T-helper 2 cell (primary cell): Measurements from ENCODE around the gene ATP2B2.
"Not testable (repeated sequence)": the region's sequence is repeated elsewhere in the genome, so short reads cannot be mapped to it uniquely, and the experiment has no call there.

Experiments used
- DNase-seq, 5 experiments: peaks; one replicate each; pipeline versions ENCODE4 v3.0.0 to v3.0.0-alpha.2; 2012 to 2022
- total RNA-seq, 2 donors: gene quantifications; one replicate each; lab custom pipeline; 2026; lab: John Stamatoyannopoulos, UW

Gene ATP2B2
- total RNA-seq = 0 reads per million in 2 donors

DNA sequence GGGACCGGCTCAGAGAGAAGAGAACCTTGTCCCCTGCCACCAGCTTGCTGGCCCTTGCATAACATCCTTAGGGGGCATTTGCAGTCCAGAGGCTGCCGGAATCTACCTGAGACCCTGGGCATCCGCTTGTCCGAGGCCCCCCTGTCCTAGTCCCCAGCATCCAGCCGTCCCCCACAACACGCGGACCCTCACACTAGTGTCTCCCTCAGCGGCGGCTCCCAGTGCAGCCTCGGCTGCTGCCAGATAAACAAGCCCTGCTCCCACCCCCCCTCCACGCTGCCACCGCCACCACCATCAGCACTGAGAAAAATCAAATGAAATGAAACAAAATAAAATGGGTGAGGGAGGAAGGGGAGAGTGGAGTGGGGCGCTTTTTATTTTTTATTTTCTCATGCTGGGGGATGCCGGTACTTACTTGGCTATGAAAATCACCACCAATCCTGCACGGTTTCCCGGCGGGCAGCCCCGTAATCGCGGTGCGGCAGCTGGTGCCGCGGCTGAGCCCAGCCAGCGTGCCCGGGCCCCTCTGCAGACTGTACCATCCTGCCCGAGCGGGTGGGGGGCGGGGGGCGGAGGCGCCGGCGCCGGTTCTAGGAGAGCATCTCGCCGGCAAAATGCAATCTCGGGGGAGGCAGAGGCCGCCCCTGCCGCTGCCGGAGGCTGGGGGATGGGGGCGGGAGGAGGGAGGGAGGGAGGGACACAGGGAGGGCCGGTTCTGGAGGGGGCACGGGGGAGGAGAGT, at the start of gene ATP2B2:
ATP2B2 (minus strand) TSS at position 537 of the 741 bp plus-strand sequence. CDS start 56,043 bp downstream, outside the sequence.
- DNase-seq = peak in 1 of 5 experiments; percentile 12

DNA sequence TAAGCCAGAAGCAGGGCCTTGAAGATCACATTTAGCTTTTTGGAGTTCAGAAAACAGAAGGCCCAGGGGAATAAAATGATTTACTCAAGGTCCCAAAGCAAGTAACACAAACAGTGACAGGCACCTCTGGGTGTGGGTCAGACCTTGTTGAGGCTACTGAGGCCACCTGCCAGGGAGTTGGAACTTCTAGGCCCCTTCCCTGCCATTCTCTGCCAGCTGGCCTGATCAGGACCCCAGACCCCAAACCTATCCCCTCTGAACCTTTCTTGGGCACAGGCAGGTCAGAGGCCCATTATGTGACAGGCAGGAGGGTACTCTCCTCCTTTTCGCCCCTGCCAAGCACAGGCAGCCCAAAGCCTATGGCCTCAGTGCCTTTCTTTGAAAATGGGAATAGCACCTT, 49.4 kb upstream of the ATP2B2 start:
- no peak for DNase-seq

DNA sequence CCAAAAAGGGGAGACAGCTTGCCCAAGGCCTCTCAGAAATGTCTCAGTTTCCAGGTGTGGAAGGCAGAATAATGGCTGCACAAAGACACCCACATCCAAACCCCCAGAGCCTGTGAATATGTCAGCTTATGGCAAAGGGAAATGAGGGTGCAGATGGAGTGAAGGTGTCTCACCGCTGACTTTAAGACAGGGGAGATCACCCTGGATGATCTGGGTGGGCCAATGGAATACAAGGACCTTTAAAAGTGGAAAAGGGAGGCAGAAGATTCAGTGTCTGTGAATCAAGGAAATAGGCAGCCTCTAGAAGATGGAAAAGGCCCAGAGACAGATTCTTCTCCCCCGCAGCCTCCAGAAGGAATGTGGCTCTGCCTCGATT, 48.8 kb upstream of the ATP2B2 start:
- DNase-seq = no peak

DNA sequence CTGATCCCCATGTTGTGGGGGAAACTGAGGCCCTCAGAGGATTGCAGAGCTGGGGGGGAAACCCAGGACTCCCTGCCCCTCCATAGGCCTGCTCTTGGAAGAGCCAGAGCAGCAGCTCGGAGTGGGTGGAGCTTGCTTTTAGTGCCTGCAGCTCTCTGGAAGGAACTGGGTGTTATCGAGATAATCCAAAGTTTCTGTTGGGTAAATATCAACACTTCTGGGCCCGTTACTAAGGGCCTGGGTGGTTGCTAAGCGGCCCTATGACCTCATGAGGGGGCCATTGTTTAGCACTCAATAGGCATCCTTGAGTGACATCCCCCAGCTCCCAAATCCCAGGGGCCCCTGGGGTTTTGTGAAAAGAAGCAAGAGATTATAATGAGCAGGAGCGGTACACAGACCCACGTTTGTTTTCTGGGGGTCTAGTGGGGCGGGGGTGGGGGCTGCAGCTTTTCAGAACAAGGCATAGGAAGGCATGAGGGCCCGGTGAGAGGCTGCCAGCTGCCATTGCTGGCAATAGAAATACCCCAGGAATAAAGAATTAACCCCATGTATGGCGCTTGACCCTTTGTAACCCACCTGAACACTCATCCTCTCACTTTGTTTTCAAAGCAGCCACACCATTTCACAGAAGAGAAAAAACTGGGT, 48.3 kb upstream of the ATP2B2 start:
- no peak for DNase-seq

DNA sequence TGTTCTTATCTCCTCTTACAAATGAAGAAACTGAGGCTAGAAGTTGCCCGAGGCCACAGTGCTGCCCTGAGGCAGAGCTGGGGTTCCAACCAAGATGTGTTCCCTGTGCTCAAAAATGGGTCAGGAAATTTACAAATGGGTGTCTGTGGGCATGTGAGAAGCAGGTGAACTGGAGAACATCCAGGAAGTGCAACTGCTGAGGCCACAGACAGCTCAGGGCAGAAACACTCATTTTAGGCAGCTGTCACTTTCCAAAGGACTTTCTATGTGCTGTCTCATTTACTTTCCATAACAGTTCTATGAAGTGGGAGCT, 47.2 kb upstream of the ATP2B2 start:
- peak in 2 of 5 experiments; percentile 4 to 66 for DNase-seq

DNA sequence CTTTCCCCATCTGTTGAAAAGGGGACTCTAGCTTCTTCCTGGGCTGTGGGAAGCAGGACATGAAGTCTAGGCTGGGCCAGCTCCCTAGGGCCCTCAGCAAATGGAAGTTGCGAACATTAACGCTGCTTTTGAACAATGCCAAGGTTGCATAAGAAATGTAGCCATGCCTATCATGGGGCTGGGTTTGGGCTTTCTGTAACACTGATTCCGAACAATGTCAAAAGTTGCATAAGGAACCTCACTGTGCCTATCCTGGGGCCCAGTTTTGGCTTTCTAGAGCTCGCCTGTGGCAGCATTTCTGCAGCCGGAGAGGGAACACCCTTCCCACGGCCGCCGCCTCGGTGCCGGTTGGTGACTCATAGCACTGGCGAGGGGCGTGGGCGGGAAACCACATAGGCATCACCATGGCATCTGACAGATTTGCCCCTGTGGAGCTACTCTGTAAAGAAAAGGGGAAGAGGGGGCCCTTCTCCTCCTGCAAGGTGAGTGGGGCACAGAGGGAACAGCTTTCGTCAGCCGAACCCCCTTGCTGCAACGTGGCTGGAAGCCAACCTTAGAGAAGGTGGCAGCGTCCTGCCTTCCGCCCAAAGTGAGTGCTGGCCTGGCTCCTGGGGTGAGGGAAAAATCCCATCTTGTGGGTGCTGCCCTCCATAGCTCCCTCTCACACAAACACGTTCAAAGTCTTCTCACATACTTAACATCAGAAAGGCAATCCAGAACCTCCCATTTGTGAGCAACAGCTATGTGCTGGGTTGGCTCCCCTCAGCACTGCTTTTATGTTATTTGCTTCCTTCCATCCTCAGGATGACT, 46.6 kb upstream of the ATP2B2 start:
- peak; percentile 23 to 88 (median 62) for DNase-seq

DNA sequence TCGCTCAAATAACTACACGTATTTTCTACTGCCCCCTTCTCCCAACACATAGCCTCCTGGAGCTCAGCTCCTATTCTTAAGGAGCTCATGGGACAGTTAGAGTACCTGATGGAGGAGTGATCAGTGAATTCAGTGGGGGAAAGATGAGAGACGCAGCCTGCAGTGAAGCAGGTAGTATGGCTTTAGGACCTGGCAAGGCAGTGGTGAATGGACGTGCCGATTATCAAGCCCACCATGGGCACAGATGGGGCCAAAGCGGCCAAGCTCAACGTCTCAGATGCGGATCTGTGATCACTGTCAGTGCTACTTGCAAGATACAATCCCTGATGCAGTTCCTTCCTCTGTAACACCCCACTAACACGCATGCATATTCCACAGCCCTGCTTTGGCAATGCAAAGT, 45.8 kb upstream of the ATP2B2 start:
- DNase-seq = no peak

DNA sequence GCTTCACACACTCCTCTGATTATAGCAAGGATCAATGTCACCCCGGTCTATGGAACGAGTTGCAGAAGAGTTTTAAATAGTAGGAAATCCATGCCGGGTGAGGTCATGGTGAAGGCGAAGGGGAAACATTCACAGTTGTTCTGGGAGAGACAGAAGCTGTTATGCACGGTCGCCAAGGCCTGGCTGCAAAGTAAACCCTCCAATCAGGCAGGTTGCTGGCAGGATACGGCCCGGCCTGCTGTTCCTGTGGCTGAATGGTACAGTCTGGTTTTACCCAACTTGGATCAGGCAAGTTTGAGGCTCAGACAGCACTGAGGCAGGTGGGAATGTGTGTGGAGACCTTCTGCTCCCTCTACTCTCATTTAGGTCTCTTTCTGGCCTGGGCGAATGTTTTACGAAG, 45.3 kb upstream of the ATP2B2 start:
- no peak for DNase-seq

DNA sequence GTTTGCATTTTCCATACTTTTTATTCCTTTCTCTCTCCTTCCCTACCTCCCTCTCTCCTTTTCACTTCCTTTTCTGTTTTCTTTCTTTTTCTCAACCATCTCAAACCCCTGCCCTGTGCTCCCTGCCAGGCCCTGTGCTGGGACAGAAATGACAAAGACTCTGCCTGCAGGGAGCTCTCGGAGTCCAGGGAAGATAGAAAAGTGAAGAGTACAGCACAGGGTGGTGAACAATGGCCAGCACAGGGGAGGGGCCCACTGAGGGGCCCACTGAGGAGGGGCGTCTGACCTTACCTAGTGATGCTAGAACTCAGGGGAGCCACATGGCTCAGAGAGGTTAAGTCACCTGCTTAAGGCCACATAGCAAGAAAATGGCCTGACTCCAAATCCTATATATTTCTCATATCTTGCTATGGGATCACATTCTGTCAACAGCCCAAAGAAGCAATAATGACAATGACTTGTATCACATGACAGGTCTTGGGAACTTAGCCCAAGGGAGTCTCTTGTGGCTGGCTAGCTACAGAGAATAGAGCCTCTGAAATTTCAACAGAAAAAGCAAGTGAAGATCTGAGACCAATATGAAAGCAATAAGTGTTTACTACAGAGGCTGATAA, 44.3 kb upstream of the ATP2B2 start:
- no peak for DNase-seq

DNA sequence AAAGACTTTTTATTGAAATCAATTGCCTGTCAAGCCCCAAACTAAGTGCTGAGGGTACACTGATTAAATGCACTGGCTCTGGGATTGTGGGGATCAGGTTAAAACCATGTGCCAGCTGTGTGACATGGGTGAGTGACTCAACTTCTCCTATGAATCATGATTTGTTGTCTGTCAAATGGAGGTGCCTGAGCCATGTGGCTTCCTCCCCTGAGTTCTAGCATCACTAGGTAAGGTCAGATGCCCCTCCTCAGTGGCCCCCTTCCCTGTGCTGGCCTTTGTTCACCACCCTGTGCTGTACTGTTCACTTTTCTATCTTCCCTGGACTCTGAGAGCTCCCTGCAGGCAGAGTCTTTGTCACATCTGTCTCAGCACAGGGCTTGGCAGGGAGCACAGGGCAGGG, 43.6 kb upstream of the ATP2B2 start:
- DNase-seq = peak in 1 of 5 experiments; percentile 43

DNA sequence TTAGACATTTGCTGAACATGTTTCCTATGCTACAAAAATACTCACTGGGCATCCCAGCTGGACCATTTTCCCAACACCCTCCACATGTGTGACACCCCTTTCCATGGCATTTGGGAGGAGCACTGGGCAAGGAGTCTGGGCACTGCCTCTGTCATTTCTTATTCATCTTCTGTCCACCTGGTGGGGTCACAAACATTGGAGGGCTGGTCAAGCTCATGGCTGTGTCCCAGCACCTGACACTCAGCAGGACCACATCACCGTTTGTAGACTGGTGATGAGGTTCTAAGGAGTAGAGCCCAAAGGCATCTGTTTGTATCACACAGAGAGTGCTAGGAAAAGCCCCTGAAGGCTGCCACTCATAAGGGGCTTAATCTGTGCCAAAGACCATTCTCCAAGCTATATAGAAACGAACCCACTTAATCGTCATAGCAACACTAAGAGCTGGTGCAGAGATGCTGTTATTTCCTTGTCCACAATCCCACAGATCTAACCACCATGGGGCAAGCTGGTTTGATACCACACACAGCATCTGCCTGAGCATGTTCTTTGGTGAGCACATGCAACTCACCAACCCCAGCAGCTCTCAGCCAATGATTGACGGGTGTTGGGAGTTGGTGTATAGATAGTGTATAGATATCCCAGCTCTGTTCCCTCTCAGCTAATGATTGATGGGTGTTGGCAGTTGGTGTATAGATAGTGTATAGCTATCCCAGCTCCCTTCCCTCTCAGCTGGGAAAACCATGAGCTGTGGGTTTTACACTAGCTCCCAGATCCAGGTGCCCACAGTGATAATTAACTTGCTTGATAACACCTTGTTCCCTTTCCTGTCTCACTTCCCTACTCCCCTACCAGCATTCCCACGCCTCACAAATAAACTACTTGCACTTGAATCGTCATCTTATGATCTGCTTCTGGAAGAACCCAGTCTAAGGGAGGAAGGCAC, 42.7 kb upstream of the ATP2B2 start:
- DNase-seq = peak in 1 of 5 experiments; percentile 84

DNA sequence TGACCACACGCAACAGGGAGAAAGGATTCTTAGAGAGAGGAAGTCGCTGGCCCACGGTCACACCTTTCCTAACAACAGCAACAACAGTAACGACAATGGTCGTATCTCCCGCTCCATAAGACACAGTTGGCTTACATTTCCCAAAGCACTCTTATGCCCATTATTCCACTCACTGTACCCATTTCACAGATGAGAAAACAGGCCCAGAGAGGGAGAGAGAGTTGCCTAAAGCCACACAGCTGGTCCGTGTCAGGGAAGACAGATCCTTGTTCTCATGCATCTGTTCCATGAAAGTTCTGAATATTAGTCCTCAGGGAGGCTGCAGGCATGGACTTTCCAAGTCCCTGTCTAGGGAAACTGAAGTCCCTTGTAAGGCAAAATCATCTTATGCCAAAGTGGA, 42.0 kb upstream of the ATP2B2 start:
- no peak for DNase-seq

DNA sequence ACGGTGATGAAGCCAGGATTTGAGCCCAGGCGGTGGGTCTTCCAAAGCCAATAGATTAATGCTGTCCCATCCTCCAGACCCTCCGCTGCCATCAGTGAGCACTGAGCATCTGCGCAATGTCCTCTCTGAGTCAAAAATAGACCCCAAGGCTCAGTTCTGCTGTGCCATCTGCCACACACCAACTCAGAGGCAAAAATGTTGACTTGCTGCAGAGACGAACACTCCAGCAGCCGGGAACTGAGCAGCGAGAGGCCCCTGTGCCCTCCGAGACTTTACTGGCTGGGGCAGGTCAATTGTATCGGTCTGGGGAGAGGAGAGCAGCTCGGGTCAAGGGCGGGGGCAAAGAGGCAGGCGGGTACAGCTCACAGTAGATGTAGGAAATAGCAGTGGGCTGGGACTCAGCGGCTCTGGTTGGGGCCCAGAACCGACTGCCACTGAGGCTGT, 41.5 kb upstream of the ATP2B2 start:
- DNase-seq = no peak

DNA sequence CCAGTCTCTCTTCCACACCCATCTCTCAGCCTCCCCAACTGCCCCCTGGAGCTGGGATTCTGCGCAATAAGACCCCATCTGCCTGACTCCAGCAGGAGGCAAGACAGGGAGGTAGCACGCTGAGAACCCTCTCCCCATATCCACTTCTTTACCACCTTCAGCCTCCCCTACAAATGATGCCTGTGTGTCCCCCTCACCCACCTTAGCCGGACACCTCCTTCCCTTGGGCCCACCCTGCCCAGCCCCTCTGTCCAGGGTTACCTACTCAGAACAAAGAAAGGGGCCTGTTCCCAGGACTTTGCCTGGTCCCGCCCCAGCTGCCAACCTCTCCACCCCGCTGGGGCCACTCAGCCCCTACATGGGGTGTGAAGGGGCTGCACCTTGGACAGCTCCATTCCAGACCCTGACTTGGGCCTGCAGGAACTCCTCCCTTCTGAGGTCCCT, 40.8 kb upstream of the ATP2B2 start:
- DNase-seq = no peak

DNA sequence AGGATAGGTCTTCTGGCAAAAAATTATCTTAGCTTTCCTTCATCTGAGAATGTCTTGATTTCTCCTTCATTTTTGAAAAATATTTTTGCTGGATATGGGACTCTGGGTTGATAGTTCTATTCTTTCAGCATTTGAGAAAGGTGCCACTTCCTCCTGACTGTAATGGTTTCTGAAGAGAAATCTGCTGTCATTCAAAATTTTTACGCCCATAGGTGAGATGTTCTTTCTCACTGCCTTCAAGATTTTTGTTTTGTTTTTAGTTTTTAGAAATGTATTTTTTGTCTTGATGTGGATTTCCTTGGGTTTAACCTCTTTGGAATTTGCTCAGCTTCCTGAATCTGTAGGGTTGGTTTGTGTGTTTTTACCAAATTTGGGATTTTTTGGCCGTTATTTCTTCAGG, 37.1 kb upstream of the ATP2B2 start:
- no peak for DNase-seq

DNA sequence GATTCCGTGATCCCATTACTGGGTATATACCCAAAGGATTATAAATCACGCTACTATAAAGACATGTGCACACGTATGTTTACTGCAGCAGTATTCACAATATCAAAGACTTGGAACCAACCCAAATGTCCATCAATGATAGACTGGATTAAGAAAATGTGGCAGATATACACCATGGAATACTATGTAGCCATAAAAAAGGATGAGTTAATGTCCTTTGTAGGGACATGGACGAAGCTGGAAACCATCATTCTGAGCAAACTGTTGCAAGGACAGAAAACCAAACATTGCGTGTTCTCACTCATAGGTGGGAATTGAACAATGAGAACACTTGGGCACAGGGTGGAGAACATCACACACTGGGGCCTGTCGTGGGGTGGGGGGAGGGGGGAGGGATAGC, 35.0 kb upstream of the ATP2B2 start:
- DNase-seq = not testable (repeated sequence)

DNA sequence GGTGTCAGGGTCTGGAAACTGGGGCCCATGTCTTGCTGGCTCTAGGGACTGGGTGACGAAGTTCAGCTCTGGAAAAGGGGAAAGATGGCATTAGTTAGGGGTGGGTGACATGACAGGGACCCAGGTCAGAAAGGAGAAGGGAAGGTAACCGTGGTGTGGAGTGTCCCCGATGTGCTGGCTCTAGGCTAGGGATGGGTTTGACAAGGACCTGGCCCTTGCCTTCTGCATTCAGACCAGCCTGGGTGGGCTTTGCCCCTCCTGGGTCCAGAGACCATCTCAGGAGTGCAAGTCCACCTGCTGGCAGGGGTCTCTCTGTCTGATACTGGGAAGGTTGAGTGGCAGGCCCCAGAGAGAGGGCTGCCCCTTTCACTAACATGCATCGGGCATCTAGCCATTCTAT, 28.7 kb upstream of the ATP2B2 start:
- no peak for DNase-seq

DNA sequence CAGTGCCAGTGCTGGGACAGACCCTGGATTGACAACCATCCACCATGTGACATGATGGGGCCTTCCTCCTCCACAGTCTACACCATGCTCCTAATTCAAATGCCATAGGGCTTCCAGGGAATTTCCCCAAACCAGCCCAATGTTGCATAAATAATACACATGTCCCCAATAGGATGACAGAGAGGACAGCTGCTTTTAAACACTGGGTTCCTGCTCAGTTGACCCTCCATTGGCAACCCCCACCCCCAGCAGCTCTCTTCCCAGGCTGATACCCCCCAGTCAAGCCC, 28.3 kb upstream of the ATP2B2 start:
- DNase-seq = no peak

DNA sequence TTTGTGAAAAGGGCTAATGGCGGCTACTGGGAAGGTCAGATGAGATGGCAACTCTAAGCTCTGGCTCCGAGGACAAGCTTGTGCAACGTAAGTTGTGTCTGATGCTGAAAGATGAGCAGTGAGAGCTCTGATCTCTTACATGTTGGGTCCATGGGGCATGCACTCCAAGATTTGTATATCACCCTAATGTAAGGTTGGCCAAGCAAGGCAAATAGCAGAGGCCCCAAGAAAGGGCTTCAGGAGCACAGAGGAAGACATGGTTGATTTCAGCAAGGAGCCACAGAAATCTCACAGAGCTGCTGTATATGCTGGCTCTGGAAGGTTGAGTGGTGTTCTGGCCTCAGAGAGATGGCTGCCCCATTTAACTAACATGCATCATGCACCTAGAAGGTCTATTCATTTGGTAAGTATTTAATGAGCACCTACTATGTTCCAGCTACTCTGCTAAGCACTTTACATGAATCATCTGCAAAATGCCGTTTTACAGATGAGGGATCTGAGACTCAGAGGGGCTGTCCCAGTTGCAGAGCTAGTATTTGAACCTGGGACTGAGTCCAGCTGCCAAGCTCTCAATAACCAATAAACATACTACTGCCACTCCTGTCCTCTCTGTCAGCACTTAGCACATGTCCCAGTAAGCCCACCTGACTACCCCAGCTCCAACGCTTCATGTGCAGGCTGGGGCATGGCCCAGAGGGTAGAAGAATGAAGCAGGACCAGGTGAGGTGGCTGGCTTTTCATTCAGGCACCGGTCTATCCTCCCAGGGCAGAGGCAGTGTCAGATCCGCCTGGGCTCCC, 27.8 kb upstream of the ATP2B2 start:
- no peak for DNase-seq

DNA sequence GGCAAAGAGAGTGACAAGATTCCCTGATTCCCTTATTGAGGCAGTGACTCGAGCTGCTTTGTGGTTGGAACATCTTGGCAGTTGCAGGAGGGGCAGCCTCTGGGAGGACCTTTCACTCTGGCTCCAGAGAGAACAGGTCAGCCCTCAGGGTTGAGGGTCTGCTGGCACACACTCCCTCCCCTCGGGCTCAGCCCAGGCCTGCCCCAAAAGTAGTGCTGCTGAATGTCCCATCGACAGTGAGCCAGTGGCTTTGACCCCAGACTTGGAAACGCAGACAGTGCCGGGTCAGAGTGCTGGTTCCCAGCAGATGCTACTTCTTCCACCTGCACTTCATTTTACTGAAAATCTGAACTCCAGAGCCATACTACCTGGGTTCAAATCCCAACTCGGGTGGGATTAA, 25.6 kb upstream of the ATP2B2 start:
- no peak for DNase-seq

DNA sequence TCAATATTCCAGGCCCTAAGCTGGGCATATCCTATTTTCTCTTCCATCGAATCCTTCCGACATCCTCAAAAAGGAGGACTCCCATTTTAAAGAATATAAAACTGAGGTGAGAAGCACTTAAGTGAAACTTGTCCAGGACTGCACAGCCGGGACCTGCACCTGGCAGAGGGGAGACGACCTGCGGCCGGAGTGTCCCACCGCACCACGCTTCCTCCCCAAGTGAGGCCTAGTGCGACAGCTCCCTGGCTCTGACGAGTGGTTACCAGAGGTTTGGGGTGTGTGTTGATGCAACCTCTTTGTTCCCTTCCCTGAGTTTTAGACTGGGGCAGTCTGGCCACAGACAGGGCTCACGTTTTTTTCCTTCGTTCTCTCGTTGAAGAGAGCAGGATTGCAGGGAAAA, 24.9 kb upstream of the ATP2B2 start:
- no peak for DNase-seq
